GM19397 (cell line): Measurements from ENCODE around the gene CDK2AP2.
A peak's percentile ranks its signal among the peaks of the same experiment; 100 is the strongest.
"Not testable (repeated sequence)": the region's sequence is repeated elsewhere in the genome, so short reads cannot be mapped to it uniquely, and the experiment has no call there.

ENCODE experiments used
- ATAC-seq: cut with Tn5 transposase; IDR thresholded peaks from one replicate; pipeline ENCODE4 v1.9.1; 2021; ENCODE audit warnings: mild to moderate bottlenecking, moderate library complexity; ENCODE audit not compliant: unreplicated experiment

Gene CDK2AP2

GRCh38 chr11:67468056-67468455, 39.9 kb downstream of the CDK2AP2 start:
- no peak for ATAC-seq

GRCh38 chr11:67466962-67467771, 40.8 kb downstream of the CDK2AP2 start:
- no peak for ATAC-seq

- ATAC-seq: no peak
Measured at GRCh38 chr11:67466367-67466766, 41.6 kb downstream of the CDK2AP2 start.

GRCh38 chr11:67465530-67465929, 42.4 kb downstream of the CDK2AP2 start:
- ATAC-seq: not testable (repeated sequence)

GRCh38 chr11:67465189-67465510, 42.8 kb downstream of the CDK2AP2 start:
- no peak for ATAC-seq

- ATAC-seq: peak; percentile 47
Measured at GRCh38 chr11:67464411-67465188, 43.4 kb downstream of the CDK2AP2 start.

GRCh38 chr11:67463680-67464410, 44.1 kb downstream of the CDK2AP2 start:
- ATAC-seq: no peak

- no peak for ATAC-seq
Measured at GRCh38 chr11:67463186-67463585, 44.8 kb downstream of the CDK2AP2 start.

GRCh38 chr11:67458266-67458665, 49.7 kb downstream of the CDK2AP2 start:
- no peak for ATAC-seq

- ATAC-seq: no peak
Measured at GRCh38 chr11:67457453-67457852, 50.5 kb downstream of the CDK2AP2 start.
